ENCODE measurements around the gene RASGRP2. TPM values are rescaled to one million over a fixed set of nuclear protein-coding genes. Genes with fewer than 3 reads are reported as not detected.

Gene RASGRP2
- total and polyA plus RNA-seq, 3 donors from 2014 or later, result 14.4 to 26.3 (median 24.0) TPM

DNA sequence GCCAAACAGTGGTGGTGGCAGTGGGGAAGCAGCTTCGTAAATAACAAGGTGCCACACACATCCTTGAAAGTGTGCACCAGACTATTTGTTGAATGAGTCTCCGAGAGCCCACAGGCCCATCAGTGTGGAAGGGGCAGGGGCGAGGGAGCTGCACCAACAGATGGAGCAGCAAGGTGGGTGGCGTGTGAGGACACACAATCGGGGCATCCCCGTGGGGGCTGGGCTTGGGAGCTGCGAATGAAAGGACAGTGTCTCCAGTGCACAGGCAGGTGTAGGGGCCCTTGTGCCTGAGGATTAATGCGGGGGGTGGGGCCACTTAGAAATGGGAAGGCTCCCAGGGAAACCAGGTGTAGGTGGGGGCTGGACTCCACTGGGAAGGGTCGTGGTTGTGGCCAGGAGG lies 23.8 kb downstream of the RASGRP2 start:
- H3K27me3 ChIP-seq, result no peaks in the 10 kb centered on the region
- no peak for DNase-seq
- no peak for TF ChIP-seq CTCF (IDR thresholded peaks at IDR 0.05)
- no peak for TF ChIP-seq POLR2A (IDR thresholded peaks at IDR 0.05)
- H3K4me1 ChIP-seq, result peaks cover 3% of the 10 kb centered on the region
- WGBS, 2 donors, result 77 to 86% methylated on average over 9 of the region's 9 CpGs
- intact Hi-C loops (cut with DNase I; ENCODE audit: low total_unique reads), result loop anchor here (10.0 kb wide), 1 partner anchor 175 kb away; no protein-coding TSS in a partner anchor
- H3K4me3 ChIP-seq, result no peak overlapping the region
- H3K27ac ChIP-seq, result no peak overlapping the region
- H3K9me3 ChIP-seq, result no peaks in the 10 kb centered on the region
- no peaks in the 10 kb centered on the region for H3K36me3 ChIP-seq (ENCODE audit: low read depth, missing control alignments)

DNA sequence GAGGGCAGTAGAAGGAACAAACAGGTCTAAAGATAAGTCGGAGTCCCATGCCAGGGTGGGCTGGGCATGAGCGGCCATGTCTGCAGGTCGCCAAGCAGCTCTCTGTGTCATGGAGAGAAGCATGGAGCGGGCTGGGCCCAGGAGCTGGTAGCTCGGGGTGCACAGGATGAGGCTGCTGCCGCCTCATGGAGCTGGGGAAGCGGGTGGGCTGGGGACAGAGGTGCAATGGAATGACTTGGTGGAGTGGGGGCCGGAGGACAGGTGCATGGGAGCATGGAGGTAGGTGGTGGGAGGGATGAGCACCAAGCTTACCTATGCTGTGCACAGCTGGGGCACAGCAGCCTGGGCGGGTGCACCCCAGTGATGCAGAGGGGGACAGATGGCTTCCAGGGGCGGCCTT lies 24.5 kb downstream of the RASGRP2 start:
- WGBS, 2 donors, result 91 to 94% methylated on average over 10 of the region's 10 CpGs
- Histone ChIP-seq H3K4me1 (peaks cover 3% of the 10 kb centered on the region), H3K36me3 (ENCODE audit: low read depth, missing control alignments) (no peaks in the 10 kb centered on the region), H3K9me3 (no peaks in the 10 kb centered on the region), H3K27me3 (no peaks in the 10 kb centered on the region), H3K4me3 (no peak overlapping the region), H3K27ac (no peak overlapping the region)
- TF ChIP-seq CTCF (IDR thresholded peaks at IDR 0.05), result no peak
- TF ChIP-seq POLR2A (IDR thresholded peaks at IDR 0.05), result no peak
- no peak for DNase-seq
- intact Hi-C loops (cut with DNase I; ENCODE audit: low total_unique reads), result no loop called here

GRCh38 chr11:64718780-64719124 lies 25.2 kb downstream of the RASGRP2 start:
- no peak for DNase-seq
- H3K4me3 ChIP-seq, result no peak overlapping the region
- no peak for TF ChIP-seq POLR2A (IDR thresholded peaks at IDR 0.05)
- no peak for TF ChIP-seq CTCF (IDR thresholded peaks at IDR 0.05)
- H3K27me3 ChIP-seq, result no peaks in the 10 kb centered on the region
- no peak overlapping the region for H3K27ac ChIP-seq
- H3K36me3 ChIP-seq (ENCODE audit: low read depth, missing control alignments), result no peaks in the 10 kb centered on the region
- peaks cover 2% of the 10 kb centered on the region for H3K4me1 ChIP-seq
- H3K9me3 ChIP-seq, result no peaks in the 10 kb centered on the region
- intact Hi-C loops (cut with DNase I; ENCODE audit: low total_unique reads), result no loop called here
- WGBS, 2 donors, result 72 to 74% methylated on average over 4 of the region's 4 CpGs

DNA sequence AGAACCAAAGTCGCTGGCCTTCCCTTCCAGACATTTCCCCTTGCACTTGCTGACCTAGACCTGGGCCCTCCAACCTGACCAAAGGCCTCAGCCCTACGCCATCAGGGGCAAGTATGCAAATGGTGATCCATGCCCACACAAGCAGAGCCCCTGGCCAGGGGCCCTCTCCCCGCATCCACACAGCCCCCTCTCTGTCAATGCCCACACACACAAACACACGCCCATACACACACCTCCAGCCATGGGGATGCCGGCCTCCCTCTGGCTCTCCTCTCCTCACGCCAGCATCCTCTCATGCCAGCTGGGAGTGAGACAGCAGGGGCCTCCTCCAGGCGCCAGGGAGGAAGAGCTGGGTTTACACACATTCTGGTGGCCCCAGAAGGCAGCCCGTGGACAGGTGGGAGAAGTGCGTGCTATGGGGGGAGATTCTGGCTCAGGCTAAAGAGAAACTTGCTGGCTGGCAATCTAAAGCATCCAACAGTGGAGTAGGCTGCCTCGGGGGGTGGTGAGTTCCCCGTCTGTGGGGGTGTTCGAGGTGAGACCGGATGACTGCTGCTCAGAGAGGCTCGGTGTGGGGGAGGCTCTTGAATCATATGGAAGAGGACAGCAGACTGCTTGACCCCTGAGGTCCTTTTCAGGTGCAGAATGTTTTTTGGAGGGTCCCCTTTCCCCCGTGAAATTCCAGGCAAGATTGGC lies 25.7 kb downstream of the RASGRP2 start:
- 84 to 86% methylated on average over 15 of the region's 15 CpGs for WGBS, 2 donors
- no peaks in the 10 kb centered on the region for H3K27me3 ChIP-seq
- intact Hi-C loops (cut with DNase I; ENCODE audit: low total_unique reads), result no loop called here
- DNase-seq, result no peak
- no peak overlapping the region for H3K4me3 ChIP-seq
- no peaks in the 10 kb centered on the region for H3K9me3 ChIP-seq
- no peaks in the 10 kb centered on the region for H3K36me3 ChIP-seq (ENCODE audit: low read depth, missing control alignments)
- no peak overlapping the region for H3K27ac ChIP-seq
- no peak for TF ChIP-seq POLR2A (IDR thresholded peaks at IDR 0.05)
- no peak for TF ChIP-seq CTCF (IDR thresholded peaks at IDR 0.05)
- no peaks in the 10 kb centered on the region for H3K4me1 ChIP-seq

- Histone ChIP-seq H3K9me3 (no peaks in the 10 kb centered on the region), H3K4me3 (no peak overlapping the region), H3K36me3 (ENCODE audit: low read depth, missing control alignments) (no peaks in the 10 kb centered on the region), H3K4me1 (no peaks in the 10 kb centered on the region), H3K27ac (no peak overlapping the region), H3K27me3 (no peaks in the 10 kb centered on the region)
- intact Hi-C loops (cut with DNase I; ENCODE audit: low total_unique reads), result no loop called here
- TF ChIP-seq POLR2A (IDR thresholded peaks at IDR 0.05) (no peak), CTCF (IDR thresholded peaks at IDR 0.05) (no peak)
- WGBS, 2 donors, result 61 to 89% methylated on average over 3 to 4 of the region's 4 CpGs
- DNase-seq, result no peak
Measured at GRCh38 chr11:64717268-64717578, 26.7 kb downstream of the RASGRP2 start.
